8988T (cell line): ENCODE measurements around the gene BANP.
"Not testable (repeated sequence)": the region's sequence is repeated elsewhere in the genome, so short reads cannot be mapped to it uniquely, and the experiment has no call there.

Source experiments
- DNase-seq: peaks from one replicate; pipeline ENCODE4 v3.0.0; 2011

The BANP gene

GRCh38 chr16:88071908-88072307, 120.7 kb downstream of the BANP start:
- no peak for DNase-seq

- DNase-seq, result no peak
These were observed 121.4 kb downstream of the BANP start for GRCh38 chr16:88072571-88073001.

- no peak for DNase-seq
These were observed 122.0 kb downstream of the BANP start for GRCh38 chr16:88073201-88073721.

- no peak for DNase-seq
These were observed 122.8 kb downstream of the BANP start for GRCh38 chr16:88074041-88074440.

- no peak for DNase-seq
These were observed 125.1 kb downstream of the BANP start for GRCh38 chr16:88076211-88076931.

GRCh38 chr16:88076932-88077320, 125.7 kb downstream of the BANP start:
- not testable (repeated sequence) for DNase-seq

GRCh38 chr16:88077328-88078108, 126.3 kb downstream of the BANP start:
- DNase-seq, result no peak

GRCh38 chr16:88078111-88078775, 127.0 kb downstream of the BANP start:
- DNase-seq, result no peak

- no peak for DNase-seq
These were observed 132.3 kb downstream of the BANP start for GRCh38 chr16:88083582-88083981.

- DNase-seq, result no peak
These were observed 133.6 kb downstream of the BANP start for GRCh38 chr16:88084881-88085280.

GRCh38 chr16:88086571-88087516, 135.6 kb downstream of the BANP start:
- no peak for DNase-seq

- no peak for DNase-seq
These were observed 136.3 kb downstream of the BANP start for GRCh38 chr16:88087517-88087877.

- no peak for DNase-seq
These were observed 136.9 kb downstream of the BANP start for GRCh38 chr16:88088161-88088581.

GRCh38 chr16:88088611-88089010, 137.4 kb downstream of the BANP start:
- DNase-seq, result not testable (repeated sequence)

- DNase-seq, result not testable (repeated sequence)
These were observed 137.8 kb downstream of the BANP start for GRCh38 chr16:88089071-88089470.

GRCh38 chr16:88089632-88090376, 138.6 kb downstream of the BANP start:
- DNase-seq, result not testable (repeated sequence)

GRCh38 chr16:88090377-88091175, 139.3 kb downstream of the BANP start:
- DNase-seq, result not testable (repeated sequence)

GRCh38 chr16:88091221-88091971, 140.2 kb downstream of the BANP start:
- not testable (repeated sequence) for DNase-seq

GRCh38 chr16:88091972-88092302, 140.7 kb downstream of the BANP start:
- not testable (repeated sequence) for DNase-seq
